Transverse colon (tissue), 3 donors: ENCODE data around the gene ANAPC13.

Source experiments
- CTCF ChIP-seq, 5 experiments: fragments of 200-600 bp in 3 of 5; fragments of 450-650 bp in 2 of 5; sonication (generic) in 3 of 5; IDR thresholded peaks; 1 replicate in 2 of 5; 2 replicates in 3 of 5; pipeline ENCODE4 v1.5.1; 2016 to 2017; ENCODE audit warnings: antibody characterized with exemption in 5 of 5, inconsistent platforms in 3 of 5, mild to moderate bottlenecking in 2 of 5, moderate library complexity in 1 of 5
- POLR2A ChIP-seq: fragments of 450-650 bp; IDR thresholded peaks from one replicate; pipeline ENCODE4 v1.6.1; 2016; ENCODE audit warnings: antibody characterized with exemption, mild to moderate bottlenecking, moderate library complexity

GRCh38 chr3:134471521-134472193 lies 14.1 kb downstream of the ANAPC13 start:
- no peak for TF ChIP-seq POLR2A
- TF ChIP-seq CTCF (IDR thresholded peaks at IDR 0.05), result no peak
